Skin epidermis (tissue), 12 donors: Measurements from ENCODE around the gene TM2D1.
A peak's percentile ranks its signal among the peaks of the same experiment; 100 is the strongest.

Experiments
- H3K27ac ChIP-seq, 21 experiments: fragments of 200-600 bp; sonication (generic) in 11 of 21; one replicate each; pipeline ENCODE4 v1.5.0; 2020; ENCODE audit warnings: mild to moderate bottlenecking in 3 of 21, inconsistent platforms in 2 of 21, moderate library complexity in 2 of 21
- H3K4me3 ChIP-seq, 7 experiments: fragments of 200-600 bp; sonication (generic) in 2 of 7; one replicate each; pipeline ENCODE4 v1.5.0; 2020; ENCODE audit warnings: inconsistent platforms in 2 of 7, mild to moderate bottlenecking in 2 of 7, moderate library complexity in 1 of 7

The TM2D1 gene

DNA sequence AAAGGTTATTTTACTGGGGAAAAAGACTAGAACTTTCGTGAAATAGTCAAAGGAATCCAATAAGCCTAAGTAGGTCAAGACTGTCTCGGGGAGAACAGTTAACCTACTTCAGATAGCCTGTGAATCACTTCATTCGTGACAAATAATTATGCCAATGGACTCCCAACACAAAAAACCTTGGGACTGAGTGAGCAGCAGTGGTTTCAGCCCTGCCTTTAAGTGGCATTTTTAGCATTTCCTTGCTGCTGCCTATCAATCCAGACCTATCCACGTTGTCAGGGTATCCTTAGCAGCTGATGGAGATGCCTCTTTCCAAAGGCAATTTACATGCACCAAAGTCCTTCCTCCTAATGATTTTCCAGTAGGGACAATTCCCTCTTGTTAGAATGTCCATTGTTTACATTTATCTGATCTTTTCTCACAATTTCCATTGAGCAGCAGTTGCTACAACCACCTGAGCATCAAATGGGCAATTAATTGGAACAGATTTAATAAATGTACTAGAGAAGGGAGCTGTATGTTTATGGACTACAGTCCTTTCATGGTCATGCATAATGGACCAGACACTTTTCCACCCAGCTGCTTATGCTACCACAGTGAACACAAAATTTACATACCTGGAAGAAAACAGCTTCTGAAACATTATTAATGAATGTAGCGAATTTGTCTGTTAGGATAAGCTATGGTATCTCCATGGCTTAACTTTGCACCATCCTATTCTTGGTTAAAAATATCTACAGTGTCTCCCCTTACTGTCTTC, 75.8 kb downstream of the TM2D1 start:
- Histone ChIP-seq H3K4me3 (no peak overlapping the region), H3K27ac (no peak overlapping the region)

DNA sequence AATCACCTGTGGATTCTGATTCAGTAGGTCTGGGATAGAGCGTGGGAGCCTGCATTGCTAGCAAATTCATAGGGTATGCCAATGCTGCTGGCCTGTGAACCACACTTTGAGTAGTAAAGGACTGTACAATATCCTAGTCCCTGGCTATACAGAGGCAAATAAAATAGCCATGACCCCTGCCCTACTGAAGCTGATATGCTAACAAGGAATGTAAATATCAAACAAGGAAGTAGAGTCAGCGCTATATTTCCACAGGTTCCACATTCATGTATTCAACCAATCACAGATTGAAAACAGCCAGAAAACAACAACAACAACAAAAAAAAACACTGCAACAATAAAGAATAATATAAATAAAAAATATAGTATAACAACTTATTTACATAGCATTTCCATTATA, 77.8 kb downstream of the TM2D1 start:
- Histone ChIP-seq H3K27ac (no peak overlapping the region), H3K4me3 (no peak overlapping the region)

DNA sequence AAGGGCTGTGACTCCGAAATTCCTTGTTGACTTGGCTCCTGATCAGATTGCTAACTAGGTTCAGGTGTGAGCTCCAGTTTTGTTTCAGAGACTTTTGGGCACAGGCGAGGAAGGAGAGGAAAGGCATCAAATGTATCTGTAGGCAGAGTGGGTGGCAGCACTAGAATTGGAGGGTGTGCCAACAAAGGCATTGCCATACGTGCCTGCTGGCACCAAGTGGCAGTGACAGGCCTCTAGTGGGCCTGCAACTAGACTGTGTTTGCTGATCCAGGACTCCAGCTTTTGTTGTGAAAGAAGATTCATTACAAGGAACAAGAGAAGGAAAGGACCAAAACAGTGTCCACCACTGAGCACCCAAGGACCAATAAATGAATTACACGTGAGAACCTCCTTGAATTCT, 79.5 kb downstream of the TM2D1 start:
- H3K27ac ChIP-seq: peak overlapping the region in 1 of 21 experiments; percentile 48

DNA sequence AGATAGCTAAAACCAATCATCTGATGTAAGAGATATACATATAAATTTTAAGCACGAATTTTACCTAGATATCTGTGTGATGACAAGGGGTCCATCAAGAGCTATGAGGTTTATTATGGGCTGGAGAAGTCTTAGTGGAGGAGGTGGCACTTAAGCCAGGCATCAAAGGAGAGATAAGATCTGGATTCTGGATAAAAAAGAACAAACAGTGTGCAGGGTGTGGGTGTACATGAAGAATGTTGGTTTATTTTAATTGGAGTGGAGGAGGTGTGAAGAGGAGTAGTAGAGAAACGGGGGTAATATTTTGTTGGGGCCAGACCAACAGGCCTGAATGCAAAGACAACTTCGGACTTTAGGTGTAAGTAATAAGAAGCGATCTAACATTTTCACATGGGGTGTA, 80.6 kb downstream of the TM2D1 start:
- Histone ChIP-seq H3K27ac (no peak overlapping the region), H3K4me3 (no peak overlapping the region)

More for the DNA sequence above, 79.5 kb downstream of the TM2D1 start:
- H3K4me3 ChIP-seq: no peak overlapping the region

GRCh38 chr1:61642475-61643232, 82.3 kb downstream of the TM2D1 start:
- Histone ChIP-seq H3K4me3 (no peak overlapping the region), H3K27ac (peak overlapping the region in 4 of 21 experiments; percentile 17 to 81 (median 34))

GRCh38 chr1:61641578-61642336, 83.2 kb downstream of the TM2D1 start:
- H3K27ac ChIP-seq: peak overlapping the region in 17 of 21 experiments; percentile 4 to 81 (median 30)
- H3K4me3 ChIP-seq: peak overlapping the region in 1 of 7 experiments; percentile 20

DNA sequence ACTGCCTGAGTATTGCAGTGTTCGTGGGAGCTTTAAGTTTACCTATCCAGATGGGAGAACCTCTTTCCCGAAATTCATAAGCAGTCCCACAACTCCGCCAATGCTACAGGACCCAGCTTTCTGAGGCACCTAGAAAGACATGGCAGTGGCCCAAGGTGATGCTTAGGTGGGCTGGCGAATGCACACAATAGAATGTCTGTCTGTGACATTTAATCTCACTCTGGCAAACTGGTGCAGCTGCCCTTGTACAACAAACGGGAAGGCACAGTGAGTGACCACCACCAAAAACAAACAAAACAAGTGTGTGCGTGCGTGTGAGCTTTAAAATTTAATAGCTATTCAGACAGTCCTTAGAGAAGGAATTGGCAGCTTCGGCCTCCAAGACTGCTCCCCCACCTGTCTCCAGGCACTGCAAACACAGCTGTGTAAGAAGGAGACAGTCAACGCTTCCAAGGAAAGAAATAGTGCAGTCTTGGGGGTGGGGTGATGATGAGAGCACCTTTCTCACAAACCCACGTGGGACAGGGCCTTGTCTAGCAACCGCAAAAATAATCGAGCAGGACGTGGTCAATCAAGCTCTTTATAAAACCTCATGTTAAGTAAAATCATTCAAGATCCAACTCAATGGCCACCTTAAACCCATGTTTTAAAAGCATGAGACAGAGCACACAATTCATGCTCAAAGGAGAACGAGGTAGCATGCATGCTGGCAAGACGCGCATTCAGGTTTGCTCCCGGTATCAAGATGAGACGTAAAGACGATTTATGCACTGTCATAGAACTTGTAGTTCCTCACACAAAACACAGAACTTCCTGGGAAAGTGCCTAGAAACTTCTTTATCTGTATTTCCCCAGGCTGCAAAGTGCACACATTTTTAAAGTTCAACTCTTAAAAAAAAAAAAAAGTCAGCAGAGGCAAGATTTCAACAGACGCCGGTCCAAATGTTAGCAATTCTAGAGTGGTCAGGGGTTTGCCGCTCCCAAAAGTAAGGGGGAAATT, 84.1 kb downstream of the TM2D1 start:
- H3K4me3 ChIP-seq: peak overlapping the region in 1 of 7 experiments; percentile 20
- H3K27ac ChIP-seq: peak overlapping the region in 17 of 21 experiments; percentile 4 to 81 (median 45)

DNA sequence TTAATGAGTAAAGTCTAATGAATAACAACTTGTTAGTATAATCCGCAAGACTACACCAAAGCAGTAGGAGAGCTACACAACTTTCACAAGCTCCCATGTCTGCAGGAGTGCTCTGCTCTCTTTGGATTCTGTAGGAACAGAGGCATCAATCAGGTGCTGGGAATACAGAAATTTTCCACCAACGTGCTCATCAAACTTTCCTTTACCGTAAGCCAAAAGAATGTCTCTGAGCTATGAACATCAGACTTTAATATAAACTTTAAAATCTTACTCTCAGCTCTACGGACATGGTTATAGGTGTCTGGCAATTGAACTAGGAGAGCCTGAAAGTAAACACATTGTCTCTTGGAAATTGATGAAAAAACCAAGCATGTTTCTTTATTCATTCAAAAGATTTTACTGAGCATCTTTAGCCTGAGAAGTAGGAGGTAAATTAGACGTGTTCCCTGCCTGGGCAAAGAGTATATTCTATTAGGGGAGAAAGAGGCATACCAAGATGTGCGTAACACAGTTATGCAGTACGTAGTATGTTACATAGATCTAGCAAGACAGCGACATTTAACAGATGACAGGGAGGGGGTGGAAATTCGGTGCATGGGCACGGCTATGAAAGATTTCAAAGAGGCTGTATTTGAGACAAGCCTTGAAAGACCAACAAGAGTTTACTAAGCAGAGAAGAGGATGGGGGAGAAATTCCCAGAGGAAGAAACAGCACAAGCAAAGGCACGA, 85.2 kb downstream of the TM2D1 start:
- H3K27ac ChIP-seq: peak overlapping the region in 4 of 21 experiments; percentile 41 to 72 (median 67)

GRCh38 chr1:61638911-61639605, 85.9 kb downstream of the TM2D1 start:
- H3K4me3 ChIP-seq: no peak overlapping the region
- H3K27ac ChIP-seq: peak overlapping the region in 6 of 21 experiments; percentile 2 to 72 (median 20)

More for the DNA sequence above, 85.2 kb downstream of the TM2D1 start:
- H3K4me3 ChIP-seq: no peak overlapping the region

DNA sequence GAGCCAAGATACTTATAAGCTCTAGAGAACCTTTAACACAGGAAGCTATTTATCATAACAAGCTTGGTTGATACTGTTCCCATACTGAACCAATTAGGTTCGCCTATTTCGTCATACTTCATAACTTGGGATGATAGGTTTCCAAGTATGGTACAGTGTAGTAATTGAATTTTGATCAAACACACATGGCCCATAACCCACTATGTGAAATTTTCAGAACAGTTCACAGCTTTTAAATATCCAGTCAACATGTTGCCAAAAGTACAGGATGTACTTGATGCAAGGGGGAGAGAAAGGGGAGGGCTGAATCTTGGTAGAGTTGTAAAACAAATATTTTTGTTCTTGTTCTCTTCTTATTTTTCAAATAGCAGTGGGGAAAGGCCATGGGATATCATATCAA, 86.6 kb downstream of the TM2D1 start:
- no peak overlapping the region for H3K4me3 ChIP-seq
- H3K27ac ChIP-seq: peak overlapping the region in 1 of 21 experiments; percentile 2

DNA sequence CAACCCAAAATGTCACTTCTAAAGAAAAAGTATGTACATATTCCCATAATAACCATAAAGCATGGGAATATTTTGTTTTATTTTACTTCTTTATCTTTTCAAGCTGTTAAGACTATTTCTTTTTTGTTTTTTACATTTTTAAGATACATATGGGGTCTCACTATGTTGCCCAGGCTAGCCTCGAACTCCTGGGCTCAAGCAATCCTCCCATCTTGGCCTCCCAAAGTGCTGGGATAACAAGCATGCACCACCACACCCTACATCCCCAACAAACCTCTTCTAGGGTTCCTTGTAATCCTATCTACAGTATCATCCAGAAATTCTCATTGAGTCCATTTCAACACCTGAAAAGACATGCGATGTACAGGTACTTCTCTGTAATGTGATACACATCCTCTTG, 87.5 kb downstream of the TM2D1 start:
- Histone ChIP-seq H3K27ac (no peak overlapping the region), H3K4me3 (no peak overlapping the region)

GRCh38 chr1:61636814-61637213, 88.1 kb downstream of the TM2D1 start:
- Histone ChIP-seq H3K27ac (peak overlapping the region in 1 of 21 experiments; percentile 29), H3K4me3 (no peak overlapping the region)

GRCh38 chr1:61636376-61636775, 88.6 kb downstream of the TM2D1 start:
- Histone ChIP-seq H3K27ac (peak overlapping the region in 2 of 21 experiments; percentile 28 to 29), H3K4me3 (no peak overlapping the region)

DNA sequence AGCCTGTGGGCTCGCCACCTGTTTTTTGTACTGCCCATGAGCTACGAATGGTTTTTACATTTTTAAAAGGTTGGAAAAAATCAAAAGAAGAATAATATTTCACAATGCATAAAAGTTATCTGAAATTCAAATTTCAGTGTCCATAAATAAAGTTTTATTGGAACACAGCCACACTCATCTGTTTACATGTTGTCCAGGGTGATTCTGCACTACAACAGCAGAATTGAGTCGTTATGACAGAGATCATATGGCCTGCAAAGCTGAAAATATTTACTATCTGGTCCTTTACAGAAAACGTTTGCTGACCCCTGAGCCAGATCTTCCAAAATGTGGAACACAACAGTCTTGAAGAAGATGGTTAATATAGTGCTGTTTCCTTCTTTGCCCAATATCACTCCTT, 89.4 kb downstream of the TM2D1 start:
- no peak overlapping the region for H3K27ac ChIP-seq
- H3K4me3 ChIP-seq: no peak overlapping the region

GRCh38 chr1:61631436-61631835, 93.5 kb downstream of the TM2D1 start:
- Histone ChIP-seq H3K4me3 (no peak overlapping the region), H3K27ac (no peak overlapping the region)
